Stimulated activated CD8-positive, alpha-beta memory T cell treated with anti-CD3 and anti-CD28 coated beads, Interleukin-4, amount 100 ng/mL, for 48 hours (primary cell): ENCODE measurements around the gene IMMP2L.
A peak's percentile ranks its signal among the peaks of the same experiment; 100 is the strongest.
"Not testable (repeated sequence)": the region's sequence is repeated elsewhere in the genome, so short reads cannot be mapped to it uniquely, and the experiment has no call there.

Source experiments
- DNase-seq: peaks from one replicate; pipeline ENCODE4 v3.0.0-alpha.2; 2020

Gene IMMP2L

GRCh38 chr7:111092406-111093236, 469.7 kb downstream of the IMMP2L start:
- no peak for DNase-seq

DNA sequence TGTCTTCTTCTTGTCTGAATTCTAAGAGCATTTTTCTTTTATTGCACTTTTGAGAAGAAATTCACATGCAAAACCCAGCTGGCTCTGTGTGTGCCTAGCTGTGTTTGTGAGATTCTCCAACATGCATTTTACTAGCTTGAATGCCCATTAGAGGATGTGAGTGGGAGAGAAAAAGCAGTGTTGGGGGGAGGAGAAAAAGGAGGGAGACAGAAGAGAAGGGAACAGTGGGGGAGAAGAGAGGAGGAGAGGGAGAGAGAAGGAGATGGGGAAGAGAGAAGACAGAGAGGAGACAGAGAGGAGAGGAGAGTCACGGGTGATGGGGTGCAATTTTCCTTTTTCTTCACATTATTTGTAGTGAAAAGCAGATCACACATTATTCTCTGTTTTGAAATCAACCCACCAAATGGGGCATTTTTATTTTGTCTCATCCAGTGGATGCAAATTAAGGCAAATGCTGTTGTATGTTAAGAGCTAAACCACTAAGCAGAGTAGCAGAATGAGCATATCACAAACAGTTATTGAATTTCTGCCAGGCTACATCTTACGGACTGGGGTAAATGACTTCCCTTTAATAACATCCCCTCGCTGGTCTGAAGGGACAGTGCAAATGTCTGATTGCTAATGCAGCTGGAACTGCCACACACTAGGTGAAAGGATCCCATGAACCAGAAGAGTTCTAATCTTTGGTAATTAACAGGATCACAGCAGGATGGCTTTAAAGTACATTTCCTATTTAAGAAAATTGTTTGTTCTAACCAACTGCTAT, 470.5 kb downstream of the IMMP2L start:
- DNase-seq = no peak

DNA sequence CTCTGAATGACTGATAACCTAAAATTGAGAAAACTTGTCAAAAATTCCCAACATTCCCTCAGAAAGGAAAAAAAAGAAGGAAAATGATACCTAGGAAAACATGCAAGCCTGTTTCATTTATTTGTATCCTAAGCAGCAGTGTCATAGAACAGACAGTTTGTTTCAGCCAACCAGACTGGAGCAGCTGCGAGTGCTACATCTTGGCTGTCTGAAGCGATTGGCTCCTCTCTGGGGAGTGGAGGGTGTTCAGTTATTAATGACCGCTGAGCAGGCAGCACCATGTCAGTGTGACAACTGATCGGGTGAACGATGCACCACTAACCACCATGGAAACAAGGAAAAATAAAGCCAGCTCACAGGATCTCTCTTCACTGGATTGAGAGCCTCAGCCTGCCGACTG, 471.4 kb downstream of the IMMP2L start, which contains the start of gene LRRN3:
LRRN3 (plus strand) TSS at position 282 of the 400 bp plus-strand sequence. CDS start 31,646 bp downstream, outside the sequence.
- peak; percentile 53 for DNase-seq

DNA sequence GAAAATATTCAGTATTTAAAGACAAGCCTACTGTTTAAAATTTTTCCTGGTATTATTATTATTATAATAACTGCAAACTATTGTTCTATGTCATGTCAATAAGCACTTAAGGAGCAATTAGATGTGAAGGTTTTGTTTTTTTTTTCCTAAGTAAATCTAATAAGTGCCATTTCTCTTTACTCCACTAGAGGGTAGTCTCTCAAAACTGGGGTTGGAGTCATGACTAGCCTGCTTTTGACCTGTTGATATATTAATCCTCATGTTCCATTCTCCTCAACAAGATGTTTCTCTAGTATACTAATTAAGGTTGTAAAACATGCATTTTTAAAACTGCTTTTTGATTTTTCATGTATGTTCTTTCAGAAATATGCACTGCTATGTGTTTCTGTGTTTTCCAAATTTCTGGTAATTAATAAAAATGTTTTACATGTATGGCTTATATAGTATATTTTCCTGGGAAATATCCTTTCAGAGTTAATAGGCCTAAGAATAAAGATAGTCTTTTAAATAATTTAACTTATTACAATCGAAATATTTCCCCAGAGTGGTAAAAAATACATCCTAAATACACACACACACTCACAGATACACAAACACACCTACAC, 472.4 kb downstream of the IMMP2L start:
- no peak for DNase-seq

DNA sequence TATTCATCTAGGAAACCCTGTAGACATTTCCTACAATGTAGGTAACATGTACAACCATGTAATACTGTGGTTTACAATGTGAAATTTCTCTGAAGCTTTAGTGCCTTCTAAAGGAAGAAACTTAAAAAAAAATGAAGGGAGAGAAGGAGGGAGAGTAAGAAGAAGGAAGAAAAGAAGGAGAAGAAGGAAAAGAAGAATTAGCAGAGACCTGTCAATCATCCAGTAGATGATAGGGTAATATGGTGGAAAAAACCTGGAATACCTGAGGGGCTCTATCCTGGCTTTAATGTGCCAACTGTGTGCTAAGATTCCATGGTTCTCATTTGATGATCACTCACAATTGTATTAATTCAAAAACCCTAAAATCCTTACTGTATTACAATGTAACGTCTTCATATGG, 474.0 kb downstream of the IMMP2L start:
- no peak for DNase-seq

- DNase-seq = no peak
Measured at GRCh38 chr7:111086532-111086931, 475.8 kb downstream of the IMMP2L start.

DNA sequence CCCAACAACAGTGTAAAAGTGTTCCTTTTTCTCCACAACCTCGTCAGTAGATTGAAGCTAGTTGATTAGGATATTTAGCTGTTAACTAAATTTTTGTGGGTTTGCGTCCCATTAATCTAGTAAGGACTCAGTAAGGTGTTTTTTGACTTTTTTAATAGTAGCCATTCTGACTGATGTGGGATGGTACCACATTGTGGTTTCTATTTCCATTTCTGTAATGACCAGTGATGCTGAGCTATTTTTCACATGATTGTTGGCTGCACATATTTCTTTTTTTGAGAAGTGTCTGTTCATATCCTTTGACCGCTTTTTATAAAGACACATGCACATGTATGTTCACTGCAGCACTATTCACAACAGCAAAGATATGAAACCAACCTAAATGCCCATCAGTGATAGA, 476.9 kb downstream of the IMMP2L start:
- no peak for DNase-seq

GRCh38 chr7:111083413-111083812, 478.9 kb downstream of the IMMP2L start:
- peak; percentile 37 for DNase-seq

DNA sequence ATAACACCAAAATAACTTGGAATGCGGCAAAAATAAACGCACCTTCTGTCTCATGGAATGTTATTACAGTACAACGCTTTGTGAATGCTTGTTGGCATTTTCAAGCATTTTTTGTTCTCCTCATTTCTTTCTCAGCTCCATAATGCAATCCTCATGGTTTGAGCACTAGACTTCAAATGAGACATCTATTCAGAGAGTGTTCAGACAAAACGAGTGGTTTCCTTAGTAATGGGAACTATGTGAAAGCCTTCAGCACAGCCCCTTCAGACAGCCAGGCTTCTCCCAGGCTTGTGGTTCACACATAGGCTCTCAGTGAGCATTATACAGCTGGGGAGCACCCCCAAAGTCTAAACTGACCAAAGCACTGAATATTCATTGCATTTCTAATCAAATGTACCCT, 479.9 kb downstream of the IMMP2L start:
- no peak for DNase-seq

GRCh38 chr7:111081546-111082267, 480.6 kb downstream of the IMMP2L start:
- DNase-seq = no peak

DNA sequence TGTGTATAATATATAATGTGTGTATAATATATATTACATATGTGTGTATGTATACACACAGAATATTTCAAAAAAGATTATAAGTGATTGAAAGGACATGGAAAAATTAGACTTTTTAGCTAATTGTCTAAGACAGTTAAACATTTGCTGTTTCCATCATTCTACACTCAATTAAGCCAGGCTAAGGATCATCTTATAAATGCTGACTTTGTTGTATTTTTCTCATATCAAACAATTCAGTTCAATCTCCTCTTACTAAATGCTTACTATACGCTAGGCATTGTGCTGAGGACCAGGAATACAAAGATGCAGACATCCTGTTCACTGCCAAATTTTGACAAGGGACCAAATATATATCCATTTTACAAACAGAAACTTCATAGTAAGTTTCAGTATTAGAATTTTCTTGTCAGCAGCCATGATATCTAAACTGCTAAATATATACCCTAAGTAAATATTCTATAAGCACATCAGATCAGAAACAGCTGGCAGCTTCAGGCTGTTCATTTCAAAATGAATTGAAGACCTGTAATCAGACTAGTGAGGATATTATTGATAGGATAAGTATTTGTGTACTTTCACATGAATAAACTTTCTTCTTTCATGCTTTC, 481.7 kb downstream of the IMMP2L start:
- DNase-seq = no peak

- no peak for DNase-seq
Measured at GRCh38 chr7:111077001-111077400, 485.3 kb downstream of the IMMP2L start.

GRCh38 chr7:111076205-111076604, 486.1 kb downstream of the IMMP2L start:
- DNase-seq = peak; percentile 54

DNA sequence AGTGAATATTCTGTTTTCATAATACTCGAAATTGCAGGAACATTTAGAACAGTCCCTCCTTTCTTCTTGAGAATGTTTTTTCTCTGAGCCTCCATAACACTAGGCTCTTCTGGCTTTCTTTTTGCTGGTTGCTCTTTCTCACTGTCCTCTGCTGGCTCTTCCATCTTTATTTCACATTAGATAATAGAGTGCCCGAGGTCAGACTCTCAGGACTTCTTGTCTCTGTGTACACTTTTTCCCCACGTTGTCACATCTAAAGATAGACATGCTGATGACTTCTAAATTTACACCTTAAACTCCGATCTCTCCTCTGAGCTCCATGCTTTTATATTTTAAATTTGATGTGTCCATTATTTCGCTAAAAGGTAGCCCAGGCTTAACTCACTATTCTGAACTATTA, 486.8 kb downstream of the IMMP2L start:
- DNase-seq = no peak

- DNase-seq = no peak
Measured at GRCh38 chr7:111074748-111075146, 487.5 kb downstream of the IMMP2L start.

DNA sequence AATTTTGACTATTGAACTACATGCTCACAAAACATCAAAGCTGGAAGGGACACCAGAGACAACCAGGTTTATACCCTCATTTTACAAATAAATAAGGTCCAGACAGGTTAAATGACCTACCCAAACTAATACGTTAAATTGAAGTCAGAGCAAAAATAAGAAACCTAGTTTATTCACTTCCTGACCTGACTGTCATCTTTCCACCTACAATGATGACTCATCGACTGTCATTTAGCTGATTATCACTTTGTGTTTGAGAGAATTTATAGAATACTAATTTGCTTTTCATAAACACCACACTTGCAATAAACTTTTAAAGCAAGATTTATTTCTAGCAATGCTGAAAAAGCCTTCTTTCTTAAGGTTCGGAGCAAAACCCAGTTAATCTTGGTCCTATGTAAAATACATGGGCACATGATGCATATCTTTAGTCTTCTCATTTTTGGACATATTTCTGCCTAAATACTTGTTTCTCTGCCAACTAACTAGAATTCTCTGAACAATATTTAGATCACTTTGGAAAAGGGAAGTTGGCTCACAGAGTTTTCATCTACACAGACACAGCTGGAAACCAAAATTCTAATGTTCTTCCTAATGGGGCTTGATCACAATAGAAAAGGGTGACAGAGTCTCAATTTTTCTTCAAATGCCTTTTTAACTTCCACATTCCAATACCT, 488.1 kb downstream of the IMMP2L start:
- DNase-seq = no peak

DNA sequence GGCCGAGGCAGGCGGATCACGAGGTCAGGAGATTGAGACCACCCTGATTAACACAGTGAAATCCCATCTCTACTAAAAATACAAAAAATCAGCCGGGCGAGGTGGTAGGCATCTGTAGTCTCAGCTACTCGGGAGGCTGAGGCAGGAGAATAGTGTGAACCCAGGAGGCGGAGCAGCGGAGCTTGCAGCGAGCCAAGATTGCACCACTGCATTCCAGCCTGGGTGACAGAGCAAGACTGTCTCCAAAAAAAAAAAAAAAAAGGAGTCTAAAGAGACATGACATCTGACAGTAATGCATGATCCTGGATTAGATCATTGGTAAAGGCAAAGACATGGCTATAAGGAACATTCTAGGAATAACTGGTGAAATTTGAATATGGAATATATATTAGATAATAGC, 489.6 kb downstream of the IMMP2L start:
- DNase-seq = not testable (repeated sequence)

- DNase-seq = no peak
Measured at GRCh38 chr7:111071556-111071955, 490.7 kb downstream of the IMMP2L start.

GRCh38 chr7:111068618-111069017, 493.7 kb downstream of the IMMP2L start:
- no peak for DNase-seq

DNA sequence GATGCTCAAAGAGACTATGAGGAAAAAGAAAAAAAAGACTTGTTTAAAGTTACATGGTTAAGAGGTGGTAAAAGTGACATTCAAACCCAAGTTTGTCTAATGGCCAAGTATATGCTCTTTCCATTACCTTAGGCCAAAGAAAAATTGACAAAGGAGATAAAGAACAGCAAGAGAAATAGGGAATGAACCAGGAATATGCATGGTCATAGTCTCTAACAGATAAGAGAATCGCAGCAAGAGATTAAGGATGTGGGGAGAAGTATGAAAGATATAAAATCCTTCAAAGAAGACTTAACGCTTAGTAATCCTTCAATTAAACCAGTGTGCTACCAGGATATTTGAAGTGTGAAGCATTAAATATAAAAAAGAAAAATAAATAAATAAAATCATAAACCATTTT, 494.6 kb downstream of the IMMP2L start:
- no peak for DNase-seq

GRCh38 chr7:111067251-111067650, 495.0 kb downstream of the IMMP2L start:
- no peak for DNase-seq

GRCh38 chr7:111063166-111063565, 499.1 kb downstream of the IMMP2L start:
- DNase-seq = no peak
